Activated CD8-positive, alpha-beta memory T cell treated with anti-CD3 and anti-CD28 coated beads, Interleukin-2, amount 50 U/mL, for 48 hours (primary cell): ENCODE measurements around the gene AKT1S1.

ENCODE experiments used
- DNase-seq: peaks from one replicate; pipeline ENCODE4 v3.0.0-alpha.2; 2020

The AKT1S1 gene

GRCh38 chr19:49907745-49908446 is 30.7 kb upstream of the AKT1S1 start:
- DNase-seq, result no peak

GRCh38 chr19:49906879-49907564 is 29.9 kb upstream of the AKT1S1 start:
- no peak for DNase-seq

GRCh38 chr19:49904136-49904535 is 27.0 kb upstream of the AKT1S1 start:
- DNase-seq, result no peak

- DNase-seq, result peak; percentile 78
Measured at GRCh38 chr19:49896863-49897621, 19.9 kb upstream of the AKT1S1 start, which contains the start of gene IL4I1. IL4I1 (minus strand) TSS chr19:49896887; CDS start chr19:49896160, 727 bp downstream.

GRCh38 chr19:49895566-49896297 is 18.6 kb upstream of the AKT1S1 start:
- peak; percentile 74 for DNase-seq

- DNase-seq, result peak; percentile 80
Measured at GRCh38 chr19:49894879-49895565, 17.9 kb upstream of the AKT1S1 start.

GRCh38 chr19:49894011-49894664 is 17.0 kb upstream of the AKT1S1 start:
- DNase-seq, result no peak

- DNase-seq, result no peak
Measured at GRCh38 chr19:49892716-49893115, 15.6 kb upstream of the AKT1S1 start.

GRCh38 chr19:49891393-49891792 is 14.2 kb upstream of the AKT1S1 start:
- no peak for DNase-seq

GRCh38 chr19:49890349-49891311 is 13.5 kb upstream of the AKT1S1 start:
- DNase-seq, result peak; percentile 84

GRCh38 chr19:49889687-49890348 is 12.7 kb upstream of the AKT1S1 start:
- peak; percentile 89 for DNase-seq

- no peak for DNase-seq
Measured at GRCh38 chr19:49889038-49889686, 12.0 kb upstream of the AKT1S1 start.

GRCh38 chr19:49888510-49888824 is 11.3 kb upstream of the AKT1S1 start:
- DNase-seq, result no peak

GRCh38 chr19:49887665-49888509 is 10.7 kb upstream of the AKT1S1 start:
- no peak for DNase-seq

- no peak for DNase-seq
Measured at GRCh38 chr19:49887037-49887664, 10.0 kb upstream of the AKT1S1 start.

- no peak for DNase-seq
Measured at GRCh38 chr19:49884760-49885159, 7.6 kb upstream of the AKT1S1 start.

- DNase-seq, result no peak
Measured at GRCh38 chr19:49884109-49884508, 7.0 kb upstream of the AKT1S1 start.

- DNase-seq, result no peak
Measured at GRCh38 chr19:49883094-49883493, 5.9 kb upstream of the AKT1S1 start.
